Measurements from ENCODE around the gene ZNF567. TPM values are rescaled to one million over a fixed set of nuclear protein-coding genes. Genes with fewer than 3 reads are reported as not detected.

Gene ZNF567
- total RNA-seq: 1.8 and 4.1 TPM in 2 replicates

GRCh38 chr19:36687214-36688056 is at the start of gene ZNF567:
Gene ZNF567, plus strand, starts transcription at chr19:36687612. Its CDS starts 7,256 bp downstream, at chr19:36694868.

Other genes starting within 250 kb of the ZNF567 start
- gene ZNF566, start 198.1 kb upstream of the ZNF567 start, total RNA-seq: 2.2 TPM in 2 replicates
- 5.4 and 16.4 TPM in 2 replicates for gene ZNF260, start 159.3 kb upstream of the ZNF567 start, total RNA-seq
- 2.4 and 2.8 TPM in 2 replicates for gene ZNF529, start 114.3 kb upstream of the ZNF567 start, total RNA-seq
- 0.19 and 0.78 TPM in 2 replicates for gene ZNF382, start 82.3 kb upstream of the ZNF567 start, total RNA-seq
- 2.1 and 14.9 TPM in 2 replicates for gene ZNF461, start 20.8 kb upstream of the ZNF567 start, total RNA-seq
- gene ZNF850, start 85.2 kb downstream of the ZNF567 start, total RNA-seq: 0.78 and 3.9 TPM in 2 replicates
- gene ZNF790, start 150.8 kb downstream of the ZNF567 start, total RNA-seq: 1.9 and 6.2 TPM in 2 replicates
- 1.2 and 2.2 TPM in 2 replicates for gene ZNF345, start 163.3 kb downstream of the ZNF567 start, total RNA-seq
- gene ZNF829, start 228.7 kb downstream of the ZNF567 start, total RNA-seq: 0.51 and 1.8 TPM in 2 replicates
- 1.2 and 2.8 TPM in 2 replicates for gene ZNF568, start 228.7 kb downstream of the ZNF567 start, total RNA-seq